Lower leg skin (tissue), 3 donors: ENCODE measurements around the gene KDM5A.

ENCODE experiments used
- CTCF ChIP-seq, 3 donors: fragments of 450-650 bp; IDR thresholded peaks; one replicate each; pipeline ENCODE4 v1.5.1; 2016; ENCODE audit warnings: antibody characterized with exemption in 3 of 3, mild to moderate bottlenecking in 3 of 3, moderate library complexity in 2 of 3
- POLR2A ChIP-seq, 2 donors: fragments of 450-650 bp; IDR thresholded peaks; one replicate each; pipeline ENCODE4 v1.6.1; 2016 to 2017; ENCODE audit warnings: antibody characterized with exemption in 2 of 2, mild to moderate bottlenecking in 1 of 2, moderate library complexity in 1 of 2

GRCh38 chr12:402029-402389 lies 12.9 kb upstream of the KDM5A start:
- TF ChIP-seq CTCF (IDR thresholded peaks at IDR 0.05): no peak
- TF ChIP-seq POLR2A (IDR thresholded peaks at IDR 0.05): no peak
